Psoas muscle (tissue), 8 donors: ENCODE data around the gene SNRPB2. TPM values are rescaled to one million over a fixed set of nuclear protein-coding genes. Genes with fewer than 3 reads are reported as not detected.

Experiments used
- ATAC-seq, 4 donors: fragments of 200-7000 bp; cut with Tn5 transposase; one replicate each; pipeline ENCODE4 v1.9.1; 2020; ENCODE audit warnings: moderate library complexity in 3 of 4, mild to moderate bottlenecking in 2 of 4
- DNase-seq, 2 donors: peaks; one replicate each; pipeline ENCODE4 v3.0.0-alpha.2; 2020
- H3K27ac ChIP-seq: fragments of 200-600 bp; one replicate; pipeline ENCODE4 v1.8.0; 2022
- H3K27me3 ChIP-seq, 3 donors: fragments of 200-600 bp in 1 of 3; one replicate each; pipeline versions ENCODE4 v1.6.1 to v1.8.0; 2013 to 2022; ENCODE audit warnings: low read length in 2 of 3, mild to moderate bottlenecking in 2 of 3, moderate library complexity in 1 of 3; ENCODE audit not compliant: insufficient read depth in 3 of 3
- H3K36me3 ChIP-seq, 2 donors: fragments of 200-600 bp in 1 of 2; one replicate each; pipeline versions ENCODE4 v1.6.1 to v1.8.0; 2013 to 2022; ENCODE audit warnings: low read depth in 1 of 2, mild to moderate bottlenecking in 1 of 2, moderate library complexity in 1 of 2; ENCODE audit not compliant: insufficient read depth in 1 of 2
- H3K4me1 ChIP-seq: fragments of 200-600 bp; one replicate; pipeline ENCODE4 v1.8.0; 2022
- H3K4me3 ChIP-seq: fragments of 200-600 bp; one replicate; pipeline ENCODE4 v1.8.0; 2022; ENCODE audit warnings: mild to moderate bottlenecking
- H3K9me3 ChIP-seq: fragments of 200-600 bp; one replicate; pipeline ENCODE4 v1.8.0; 2022
- WGBS, 3 donors: extraction: QIAGEN DNeasy Blood & Tissue Kit; methylation state at CpG; one replicate each; pipeline versions ENCODE4 v1.1.6 to v1.1.7; 2013; 5-methylcytosine and 5-hydroxymethylcytosine counted together
- intact Hi-C, 2 donors: fragments of 100-400 bp; cut with DNase I; formaldehyde crosslinking; loops; one replicate each; pipeline versions ENCODE4 v1.11.0 to v1.14.2; 2022
- polyA plus RNA-seq, 3 donors: library from polyadenylated mRNA; stranded (reverse); fragments of 200-250 nt; gene quantifications; one replicate each; pipeline ENCODE4 v1.2.3, GENCODE V29; 2013
- total RNA-seq, 4 donors: library from RNA; stranded (reverse); fragmentation: NEBNext Ultra II Directional in 2 of 4; extraction: Animal tissue kit (Norgen Biotek cat#: 25700) in 2 of 4; gene quantifications; one replicate each; pipeline versions ENCODE4 v1.2.1 to v1.2.4, GENCODE V29; 2021 to 2023
- TF ChIP-seq, protein P1 (sequence below): fragments of 200-600 bp; IDR thresholded peaks from one replicate; pipeline ENCODE4 v1.8.0; 2022; ENCODE audit warnings: antibody characterized with exemption
- donor health status: healthy with polysubstance abuse.
- donor health status: DM: no; HTN: no; CAD: no; lungs with moderate emphysema.
- donor health status: Bipolar disorder and iron deficiency.
- donor health status: healthy.
- donor health status: DM: yes; HTN: yes; CAD: no.
- donor health status: DM: no; HTN: no; CAD: no.
- donor health status: DM: no; HTN: no; CAD: no.
- donor health status: DM: yes; HTN: yes; CAD: no.

The SNRPB2 gene
- total and polyA plus RNA-seq, 7 donors = 33.1 to 92.2 (median 43.0) TPM

DNA sequence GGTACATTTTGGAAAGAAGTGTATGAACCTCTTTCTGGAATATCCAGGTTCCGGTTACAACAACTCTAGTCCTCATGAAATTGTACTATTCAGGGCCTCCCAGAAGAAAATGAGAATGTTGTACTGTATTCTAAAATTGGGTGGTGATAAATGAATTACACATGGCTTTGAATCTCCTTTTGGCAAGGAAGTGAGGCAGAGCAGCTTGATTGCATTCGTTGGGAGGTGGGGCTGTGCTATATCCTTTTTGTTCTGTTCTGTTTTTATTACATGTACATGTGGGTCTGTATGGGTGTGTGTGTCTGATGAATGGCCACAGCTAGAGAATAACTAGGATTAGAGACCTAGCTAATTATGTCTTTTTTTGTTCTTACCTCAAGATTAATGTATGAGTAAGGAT lies 37.8 kb upstream of the SNRPB2 start:
- DNase-seq = no peak
- Histone ChIP-seq H3K4me1 (no peaks in the 10 kb centered on the region), H3K9me3 (no peaks in the 10 kb centered on the region), H3K4me3 (no peak overlapping the region), H3K27me3 (peaks cover 0 to 5% (median 0%) of the 10 kb centered on the region in 3 donors), H3K27ac (no peak overlapping the region), H3K36me3 (no peaks in the 10 kb centered on the region)
- intact Hi-C loops = no loop called here
- ATAC-seq = no peak
- TF ChIP-seq, protein P1, sequence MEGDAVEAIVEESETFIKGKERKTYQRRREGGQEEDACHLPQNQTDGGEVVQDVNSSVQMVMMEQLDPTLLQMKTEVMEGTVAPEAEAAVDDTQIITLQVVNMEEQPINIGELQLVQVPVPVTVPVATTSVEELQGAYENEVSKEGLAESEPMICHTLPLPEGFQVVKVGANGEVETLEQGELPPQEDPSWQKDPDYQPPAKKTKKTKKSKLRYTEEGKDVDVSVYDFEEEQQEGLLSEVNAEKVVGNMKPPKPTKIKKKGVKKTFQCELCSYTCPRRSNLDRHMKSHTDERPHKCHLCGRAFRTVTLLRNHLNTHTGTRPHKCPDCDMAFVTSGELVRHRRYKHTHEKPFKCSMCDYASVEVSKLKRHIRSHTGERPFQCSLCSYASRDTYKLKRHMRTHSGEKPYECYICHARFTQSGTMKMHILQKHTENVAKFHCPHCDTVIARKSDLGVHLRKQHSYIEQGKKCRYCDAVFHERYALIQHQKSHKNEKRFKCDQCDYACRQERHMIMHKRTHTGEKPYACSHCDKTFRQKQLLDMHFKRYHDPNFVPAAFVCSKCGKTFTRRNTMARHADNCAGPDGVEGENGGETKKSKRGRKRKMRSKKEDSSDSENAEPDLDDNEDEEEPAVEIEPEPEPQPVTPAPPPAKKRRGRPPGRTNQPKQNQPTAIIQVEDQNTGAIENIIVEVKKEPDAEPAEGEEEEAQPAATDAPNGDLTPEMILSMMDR = no peak
- 35 to 42% (median 36%) methylated on average over 2 of the region's 2 CpGs for WGBS, 3 donors

DNA sequence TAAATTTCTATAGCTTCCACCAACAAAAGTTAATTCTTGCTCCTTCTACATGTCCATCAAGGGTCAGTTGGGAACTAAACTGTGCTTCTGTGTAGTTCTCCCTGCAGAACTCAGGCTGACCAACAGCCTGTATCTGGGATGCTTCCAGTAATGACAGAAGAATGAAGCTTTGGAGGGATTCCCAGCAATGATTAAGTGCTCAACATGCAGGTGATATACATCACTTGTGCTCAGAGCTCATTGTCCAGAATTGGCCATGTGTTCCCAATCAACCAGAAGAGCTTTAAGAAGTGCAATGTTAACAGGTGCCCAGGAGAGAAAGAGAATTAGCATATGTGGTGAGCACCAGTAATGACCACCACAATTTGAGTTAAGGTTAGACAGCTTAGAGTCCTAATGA lies 37.4 kb upstream of the SNRPB2 start:
- intact Hi-C loops = no loop called here
- Histone ChIP-seq H3K36me3 (no peaks in the 10 kb centered on the region), H3K27me3 (peaks cover 0 to 5% (median 0%) of the 10 kb centered on the region in 3 donors), H3K4me3 (no peak overlapping the region), H3K4me1 (no peaks in the 10 kb centered on the region), H3K9me3 (no peaks in the 10 kb centered on the region), H3K27ac (no peak overlapping the region)
- ATAC-seq = no peak
- no peak for DNase-seq
- TF ChIP-seq, protein P1 = no peak

DNA sequence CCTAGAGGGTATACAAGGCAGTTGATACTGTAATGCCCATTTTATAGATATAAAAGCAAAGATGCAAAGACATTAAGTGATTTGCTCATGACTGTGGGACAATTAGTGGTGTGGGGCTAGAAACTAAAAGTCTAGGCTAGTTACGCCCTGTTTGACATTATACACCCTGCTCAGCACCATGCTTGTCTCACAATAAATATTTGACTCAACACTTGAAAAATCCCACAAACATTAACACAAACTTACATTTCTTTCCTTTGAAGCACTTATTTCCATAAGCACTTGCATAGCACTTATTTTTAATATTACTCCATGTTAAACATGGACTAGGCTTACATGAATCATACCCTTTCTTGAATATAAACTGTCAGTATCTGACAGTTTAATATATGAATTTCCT lies 36.5 kb upstream of the SNRPB2 start:
- TF ChIP-seq, protein P1 = no peak
- Histone ChIP-seq H3K4me1 (no peaks in the 10 kb centered on the region), H3K27me3 (peaks cover 0 to 5% (median 0%) of the 10 kb centered on the region in 3 donors), H3K36me3 (no peaks in the 10 kb centered on the region), H3K4me3 (no peak overlapping the region), H3K27ac (no peak overlapping the region), H3K9me3 (no peaks in the 10 kb centered on the region)
- intact Hi-C loops = no loop called here
- 97 to 100% (median 99%) methylated on average over 1 of the region's 1 CpG for WGBS, 3 donors
- DNase-seq (no peak), ATAC-seq (no peak)

DNA sequence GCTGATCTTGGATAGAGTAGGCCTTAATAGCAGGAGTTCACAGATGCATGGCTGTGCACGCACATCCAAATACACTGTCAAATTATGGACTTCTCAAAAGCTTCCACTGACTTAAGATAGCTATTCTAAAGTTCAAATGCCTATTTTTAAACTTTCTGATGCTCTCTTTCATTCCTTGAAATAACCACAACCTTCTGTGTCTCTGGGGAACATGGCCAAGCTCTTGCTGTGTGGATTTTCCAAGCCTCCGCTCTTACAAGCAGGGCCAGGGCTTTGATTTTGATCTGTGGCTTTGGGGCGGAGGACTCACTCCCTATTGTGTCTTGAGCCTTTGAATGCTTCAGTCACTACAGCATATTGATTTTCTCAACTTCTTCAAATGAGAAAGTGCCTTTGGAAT lies 35.7 kb upstream of the SNRPB2 start:
- DNase-seq = no peak
- no peak for ATAC-seq
- WGBS, 3 donors = 58 to 80% (median 76%) methylated on average over 3 of the region's 3 CpGs
- intact Hi-C loops = no loop called here
- Histone ChIP-seq H3K27me3 (peaks cover 0 to 5% (median 0%) of the 10 kb centered on the region in 3 donors), H3K27ac (no peak overlapping the region), H3K4me1 (no peaks in the 10 kb centered on the region), H3K36me3 (no peaks in the 10 kb centered on the region), H3K4me3 (no peak overlapping the region), H3K9me3 (no peaks in the 10 kb centered on the region)
- TF ChIP-seq, protein P1 = no peak

DNA sequence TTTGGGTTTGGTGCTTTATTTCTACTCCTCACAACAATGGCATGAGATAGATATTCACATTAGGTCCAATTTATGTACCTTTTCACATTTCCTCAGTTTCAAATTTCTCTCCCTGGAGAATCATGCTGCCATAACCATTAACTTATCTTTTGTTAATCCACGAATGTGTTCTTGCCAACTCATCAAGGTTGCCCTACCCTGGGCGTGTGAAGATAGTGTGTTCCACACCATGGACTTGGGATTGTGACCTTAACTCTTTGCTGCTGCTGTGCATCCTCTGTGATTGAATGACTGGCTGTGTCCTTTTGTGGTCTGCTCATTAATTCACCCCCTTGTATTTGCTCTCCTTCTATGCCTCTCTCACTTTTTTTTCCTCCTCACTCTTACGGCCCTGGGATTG lies 34.2 kb upstream of the SNRPB2 start:
- Histone ChIP-seq H3K4me3 (no peak overlapping the region), H3K9me3 (no peaks in the 10 kb centered on the region), H3K4me1 (no peaks in the 10 kb centered on the region), H3K27ac (no peak overlapping the region), H3K27me3 (no peaks in the 10 kb centered on the region), H3K36me3 (no peaks in the 10 kb centered on the region)
- TF ChIP-seq, protein P1 = no peak
- no peak for ATAC-seq
- intact Hi-C loops = no loop called here
- WGBS, 3 donors = 66 to 71% (median 70%) methylated on average over 3 of the region's 3 CpGs
- DNase-seq = no peak
